Fibroblast of peridontal ligament (primary cell): ENCODE results near the gene TSPAN2.

Experiments used
- DNase-seq: peaks from one replicate; pipeline ENCODE4 v3.0.0-alpha.2; 2010; ENCODE audit errors: extremely low read depth

The TSPAN2 gene

DNA sequence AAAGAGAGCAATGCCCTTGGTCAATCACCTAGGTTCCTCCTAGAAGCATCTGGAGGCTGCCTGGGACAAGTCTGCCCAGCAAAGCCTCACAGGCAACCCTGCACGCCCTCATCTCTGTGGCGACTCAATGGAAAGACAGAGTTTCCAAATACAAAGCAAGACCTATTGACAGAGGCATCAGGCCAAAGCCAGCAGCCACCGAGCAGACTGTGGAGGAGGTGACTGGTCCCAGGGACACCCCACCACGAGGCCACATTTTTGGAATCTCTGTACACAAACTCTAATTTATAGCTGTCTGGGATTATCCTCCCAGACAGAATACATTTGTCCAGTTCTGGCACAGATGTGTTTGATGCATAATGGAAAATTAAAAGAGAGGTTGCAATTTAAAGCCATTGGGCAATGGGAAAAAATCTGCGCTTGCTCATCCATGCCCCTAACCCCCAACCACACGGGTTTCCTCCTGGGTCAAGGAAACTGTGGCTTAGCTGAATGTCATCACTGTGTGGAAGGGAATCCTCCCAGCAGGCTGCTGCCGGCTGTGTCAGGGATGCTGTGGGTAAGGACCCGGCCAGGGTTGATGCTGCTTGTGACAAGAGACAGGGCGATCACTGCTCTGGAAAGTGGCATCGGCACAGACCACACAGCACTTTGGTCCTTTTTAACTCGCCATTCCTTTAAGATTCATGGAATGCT is 14.3 kb downstream of the TSPAN2 start:
- no peak for DNase-seq

DNA sequence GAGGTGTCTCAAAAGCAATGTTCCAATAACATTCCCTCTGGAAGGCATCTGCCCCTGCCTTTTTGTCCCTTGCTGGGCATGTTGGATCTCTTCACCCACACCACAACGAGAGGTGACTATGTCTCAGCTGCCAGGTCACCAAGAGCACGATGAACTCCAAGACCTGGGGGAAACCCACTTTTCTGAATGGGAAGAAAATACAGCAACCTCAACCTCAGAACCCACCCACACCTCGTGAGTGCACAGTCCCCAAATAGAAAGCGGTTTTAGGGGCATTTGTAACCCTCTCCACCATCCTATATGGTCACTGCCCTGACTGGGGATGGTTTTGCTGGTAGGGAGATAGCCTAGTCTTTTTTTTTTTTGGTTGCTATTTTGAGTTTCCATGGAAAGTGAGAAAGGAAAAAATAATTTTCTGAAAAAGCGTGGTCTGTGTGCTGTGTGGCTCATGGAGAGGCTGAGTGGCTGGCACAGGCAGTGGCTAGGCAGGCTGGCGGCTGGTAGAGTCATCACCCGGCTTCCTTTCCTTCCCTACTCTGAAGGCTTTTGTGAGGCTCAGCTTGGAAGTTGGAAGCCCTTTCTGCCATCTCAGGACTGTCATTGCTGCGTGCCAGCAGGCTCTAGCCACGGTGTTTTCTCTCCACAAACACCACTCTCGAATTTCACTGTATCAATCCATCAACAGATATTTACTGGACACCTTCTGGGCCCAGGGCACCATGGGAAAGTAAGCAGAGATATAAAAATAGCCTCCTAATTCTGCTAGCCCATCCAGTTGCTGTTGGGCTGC is 15.8 kb downstream of the TSPAN2 start:
- no peak for DNase-seq

DNA sequence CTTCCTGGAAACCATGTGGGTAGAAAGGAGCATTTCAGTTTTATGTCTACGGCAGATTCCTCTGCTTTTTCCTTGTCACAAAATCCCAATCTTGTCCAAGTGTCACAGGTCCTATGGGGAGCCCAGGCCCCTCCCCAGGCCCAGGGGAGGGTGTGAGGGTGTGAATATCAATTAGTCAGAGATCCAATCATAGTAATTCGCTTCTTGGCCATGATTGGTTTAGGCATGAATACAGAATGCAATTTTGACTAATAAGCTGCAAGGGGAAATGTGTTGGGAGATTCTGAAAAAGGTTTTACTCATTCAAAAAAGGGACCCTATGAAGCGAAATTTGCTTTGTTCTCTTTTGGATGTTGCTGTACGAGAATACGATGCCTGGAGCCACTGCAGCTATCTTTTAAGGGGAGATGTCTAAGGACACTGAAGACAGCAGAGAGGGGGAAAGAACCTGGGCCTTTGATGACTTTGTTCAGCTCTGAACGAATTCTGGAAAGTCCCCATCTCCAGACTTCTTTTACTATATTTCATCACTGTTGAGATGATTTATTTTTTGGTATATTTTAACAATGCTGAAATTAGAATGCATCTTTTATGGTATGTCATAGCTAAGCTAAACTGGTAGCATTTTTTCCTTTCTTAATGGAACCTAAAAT is 18.2 kb downstream of the TSPAN2 start:
- DNase-seq = no peak

DNA sequence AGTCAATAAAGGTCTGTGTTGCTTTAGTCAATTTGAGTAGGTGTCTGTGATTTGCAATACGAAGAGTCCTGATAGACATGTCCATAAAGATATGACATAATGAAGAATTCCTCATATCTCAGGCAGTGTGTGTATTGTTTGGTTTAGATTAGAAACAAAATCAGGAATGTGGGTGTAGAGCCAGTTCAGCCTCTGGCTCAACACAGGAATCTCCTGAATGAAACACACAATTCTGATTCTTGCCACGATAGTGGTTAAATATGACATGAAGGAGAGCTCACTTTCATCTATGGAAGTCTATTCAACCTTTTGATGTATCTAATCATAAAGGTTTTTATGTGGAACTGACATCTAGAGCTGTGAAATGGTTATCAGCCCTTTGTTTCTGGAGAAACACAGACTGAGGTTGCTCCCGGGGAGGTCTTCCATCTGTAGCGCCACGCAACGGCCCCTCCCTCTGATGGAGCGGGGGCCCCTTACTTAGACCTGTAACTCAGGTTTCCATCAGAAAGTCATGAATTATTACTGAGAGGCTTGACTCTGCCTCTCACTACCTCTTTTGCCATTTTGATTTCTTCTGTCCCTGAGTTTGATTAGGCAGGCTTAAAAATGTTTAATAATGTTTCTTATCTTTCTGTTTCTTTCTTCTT is 19.5 kb downstream of the TSPAN2 start:
- peak; percentile 12 for DNase-seq

DNA sequence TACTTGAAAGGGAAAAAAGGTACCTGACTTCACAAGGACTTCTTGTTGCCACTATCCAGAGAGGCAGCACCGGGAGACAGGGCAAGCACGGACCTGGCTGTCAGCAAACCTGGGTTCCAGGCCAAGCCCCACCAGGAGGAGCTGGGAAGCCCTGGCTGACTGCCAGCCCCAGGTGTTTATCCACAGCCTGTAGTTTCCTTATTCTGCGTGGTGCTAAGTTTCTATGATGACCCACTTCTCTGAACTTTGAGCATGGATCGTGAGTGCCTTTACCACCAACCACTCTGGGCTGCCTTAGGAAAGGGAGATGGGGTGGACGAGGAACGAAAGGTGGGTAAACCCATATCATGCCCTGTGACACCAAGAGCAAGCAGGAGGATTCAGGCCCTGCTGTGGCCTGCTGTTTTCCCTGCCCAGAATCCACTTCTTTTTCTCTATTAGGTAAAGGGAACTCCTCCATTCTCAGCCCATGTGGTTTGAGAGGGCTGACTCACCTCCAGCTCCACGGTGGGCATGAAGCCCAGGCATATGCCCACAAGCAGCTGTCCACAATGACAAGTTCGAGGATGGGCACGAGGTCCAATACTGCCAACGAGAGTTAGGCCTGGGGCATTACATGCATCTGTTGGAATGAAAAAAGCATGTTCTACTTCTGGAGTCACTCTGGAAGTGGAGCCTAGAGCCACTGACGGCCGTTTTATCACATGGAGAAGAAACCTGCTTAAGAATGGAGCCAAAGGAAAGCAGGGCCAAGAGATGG is 20.3 kb downstream of the TSPAN2 start:
- DNase-seq = peak; percentile 21

DNA sequence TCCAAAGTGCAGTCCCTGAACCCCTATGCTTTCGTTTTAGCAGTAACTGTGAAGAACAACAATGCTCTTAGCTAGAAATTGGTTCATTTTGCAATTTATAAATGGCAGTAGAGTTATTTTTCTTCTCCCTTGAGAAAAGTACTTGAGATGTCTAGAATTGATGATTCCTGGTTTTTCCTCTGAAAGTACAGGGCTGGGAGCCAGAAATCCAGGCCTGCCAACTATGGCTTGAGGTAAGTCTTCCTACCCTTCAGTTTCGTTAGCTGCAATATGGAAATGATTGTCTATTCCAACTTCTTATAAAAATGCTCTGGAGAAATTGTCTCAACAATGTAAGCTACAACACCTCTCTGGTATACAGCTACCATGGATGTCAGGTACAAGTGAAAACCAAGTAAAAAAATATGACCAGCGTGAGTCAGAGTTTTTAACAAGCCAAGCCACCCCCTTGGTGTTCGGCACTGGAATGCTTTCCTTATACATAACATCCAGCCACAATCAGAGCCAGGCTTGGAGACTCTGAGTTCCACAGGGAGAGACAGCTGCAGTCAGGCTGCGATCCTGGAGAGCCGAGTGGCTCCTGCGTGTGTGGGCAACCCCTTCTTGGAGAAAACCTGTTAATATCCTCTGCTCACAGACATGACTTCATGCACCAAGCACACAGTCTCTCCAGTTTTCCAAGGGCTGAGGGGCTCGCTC is 22.0 kb downstream of the TSPAN2 start:
- peak; percentile 31 for DNase-seq

DNA sequence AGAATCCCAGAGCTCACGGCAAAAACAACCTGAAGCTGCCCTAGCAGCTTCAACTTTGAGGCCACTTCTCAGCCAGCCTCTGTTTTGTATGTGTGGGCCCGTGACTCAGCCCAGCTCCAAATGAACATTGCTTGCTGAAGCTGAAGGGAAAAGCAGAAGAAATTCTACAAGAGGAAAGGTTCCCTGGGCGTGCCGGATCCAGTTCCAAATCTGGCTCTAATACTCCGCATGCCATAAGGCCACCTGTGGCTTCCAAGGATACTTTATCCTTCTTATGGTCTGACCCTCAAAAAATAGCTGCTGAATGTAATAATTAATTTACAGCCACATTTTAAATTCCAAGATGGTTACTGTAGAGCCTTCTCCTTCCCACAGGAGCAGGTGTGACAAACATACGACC is 24.3 kb downstream of the TSPAN2 start:
- no peak for DNase-seq

DNA sequence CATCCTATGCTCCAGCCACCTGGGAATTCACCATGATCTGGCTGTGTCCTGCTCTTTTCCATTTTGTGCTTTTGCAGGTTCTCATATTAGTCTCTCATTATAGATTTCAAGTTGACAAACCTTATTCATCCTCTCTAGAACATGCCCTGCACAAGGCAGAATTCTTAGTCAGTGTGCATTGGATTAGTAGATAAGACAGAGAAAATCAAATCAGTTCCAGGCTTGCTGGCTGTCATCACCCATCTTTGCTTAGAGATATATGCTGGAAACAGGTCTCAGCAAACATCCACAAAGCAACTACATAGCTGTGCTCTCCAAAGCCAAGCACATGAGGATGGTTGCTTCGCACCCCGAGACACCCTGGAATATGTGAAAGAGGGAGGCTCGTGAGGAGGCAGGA is 24.8 kb downstream of the TSPAN2 start:
- no peak for DNase-seq

DNA sequence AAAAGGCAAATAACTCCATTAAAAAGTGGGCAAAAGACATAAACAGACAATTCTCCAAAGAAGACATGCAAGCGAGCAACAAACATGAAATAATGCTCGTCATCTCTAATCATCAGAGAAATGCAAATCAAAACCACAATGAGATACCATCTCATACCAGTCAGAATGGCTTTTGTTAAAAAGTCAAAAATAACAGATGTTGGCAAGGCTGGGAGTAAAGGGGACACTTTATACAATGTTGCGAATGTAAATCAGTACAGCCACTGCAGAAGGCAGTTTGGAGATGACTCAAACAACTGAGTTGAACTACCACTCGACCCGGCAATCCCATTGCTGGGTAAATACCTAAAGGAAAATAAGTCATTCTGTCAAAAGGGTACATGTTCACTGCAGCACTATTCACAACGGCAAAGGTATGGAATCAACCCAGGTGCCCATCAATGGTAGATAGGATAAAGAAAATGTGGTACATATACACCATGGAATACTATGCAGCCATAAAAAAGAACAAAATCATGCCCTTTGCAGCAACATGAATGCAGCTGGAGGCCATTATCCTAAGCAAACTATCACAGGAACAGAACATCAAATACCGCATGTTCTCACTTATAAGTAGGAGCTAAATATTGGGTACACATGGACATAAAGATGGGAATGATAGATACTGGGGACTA is 25.9 kb downstream of the TSPAN2 start:
- DNase-seq = no peak

DNA sequence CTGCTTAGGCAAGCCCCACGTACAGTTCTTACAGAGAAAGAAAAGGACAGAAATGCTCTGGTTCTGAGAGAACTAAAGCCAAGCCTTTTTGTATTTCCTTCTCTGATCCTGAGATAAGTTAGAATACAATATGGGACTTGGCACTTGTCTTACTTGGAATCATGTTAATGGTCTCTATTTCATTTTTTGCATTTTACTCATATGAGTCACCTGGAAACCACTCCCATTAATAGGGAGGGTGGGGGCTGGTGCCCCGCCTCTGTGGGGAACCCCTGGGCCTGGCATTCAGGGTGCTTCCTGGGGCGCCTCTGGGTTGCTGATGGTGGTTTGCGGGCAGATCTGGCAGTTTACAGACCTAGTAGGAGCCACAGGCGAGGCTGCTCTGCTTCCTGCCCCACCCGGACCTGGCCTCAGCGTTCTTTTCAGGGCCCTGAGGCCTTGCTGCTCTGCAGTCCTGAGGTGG is 26.7 kb downstream of the TSPAN2 start:
- no peak for DNase-seq

DNA sequence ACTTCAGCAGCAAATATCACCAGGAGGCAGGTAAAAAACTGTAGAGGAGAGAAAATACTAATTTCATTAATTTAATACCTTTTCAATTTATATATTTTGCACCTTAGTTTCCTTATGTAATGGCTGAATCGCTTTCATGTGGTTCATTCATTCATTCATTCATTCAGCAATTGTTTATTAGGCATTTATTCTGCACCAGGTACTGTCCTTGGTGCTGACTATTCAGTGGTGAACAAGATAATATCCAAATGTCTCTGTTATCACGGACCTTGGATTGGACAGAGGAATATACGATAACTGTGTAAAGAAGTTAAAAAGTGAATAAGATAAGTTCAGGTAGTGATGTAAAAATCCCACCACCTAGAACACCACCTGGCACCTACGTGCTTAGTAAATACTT is 28.8 kb downstream of the TSPAN2 start:
- DNase-seq = no peak

DNA sequence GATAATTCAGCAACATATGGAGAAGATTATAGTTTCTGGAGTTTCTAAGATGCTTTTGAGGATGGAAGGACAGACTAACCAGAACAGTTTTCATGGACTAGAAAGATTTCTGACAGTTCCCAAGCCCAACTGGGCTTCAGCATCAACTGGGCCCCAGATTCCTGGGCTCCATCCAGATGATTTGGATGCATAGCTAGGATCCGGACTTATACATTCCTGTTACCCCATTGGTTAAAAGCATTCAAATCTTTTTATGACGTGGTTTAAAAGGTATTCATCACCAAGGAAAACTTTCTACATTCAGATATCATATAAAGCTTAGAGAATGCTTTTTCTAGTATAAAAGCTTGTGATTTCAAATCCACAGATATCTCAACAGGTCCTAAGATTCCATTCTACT is 30.0 kb downstream of the TSPAN2 start:
- DNase-seq = no peak

DNA sequence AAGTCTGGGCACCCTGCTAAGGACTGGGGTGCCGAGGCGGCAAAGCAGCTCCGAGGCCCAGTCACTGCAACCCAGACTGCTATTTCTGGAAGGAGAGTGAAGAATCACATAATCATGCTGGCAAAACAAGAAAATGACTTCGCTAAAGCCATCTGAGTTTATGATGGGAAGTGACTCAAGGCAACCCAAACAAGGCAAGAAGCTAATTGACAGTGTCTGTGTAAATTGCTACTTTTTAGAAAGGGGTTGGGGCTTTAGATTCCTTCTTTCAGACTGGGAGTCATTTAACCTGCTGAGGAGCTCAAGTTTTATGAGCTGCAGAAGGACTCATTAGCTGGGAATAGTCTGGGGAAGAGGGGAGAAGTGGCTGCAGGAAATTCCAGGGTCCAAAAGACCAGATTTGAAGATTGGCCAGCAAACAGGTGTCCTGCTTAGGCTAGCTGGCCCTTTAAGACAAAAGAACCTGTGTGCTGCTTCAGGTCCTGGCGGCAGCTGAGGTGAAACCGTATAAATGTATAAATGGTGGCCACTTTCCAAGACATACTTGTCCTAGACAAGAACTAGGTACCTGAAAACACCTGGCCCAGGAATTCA is 31.5 kb downstream of the TSPAN2 start:
- no peak for DNase-seq

DNA sequence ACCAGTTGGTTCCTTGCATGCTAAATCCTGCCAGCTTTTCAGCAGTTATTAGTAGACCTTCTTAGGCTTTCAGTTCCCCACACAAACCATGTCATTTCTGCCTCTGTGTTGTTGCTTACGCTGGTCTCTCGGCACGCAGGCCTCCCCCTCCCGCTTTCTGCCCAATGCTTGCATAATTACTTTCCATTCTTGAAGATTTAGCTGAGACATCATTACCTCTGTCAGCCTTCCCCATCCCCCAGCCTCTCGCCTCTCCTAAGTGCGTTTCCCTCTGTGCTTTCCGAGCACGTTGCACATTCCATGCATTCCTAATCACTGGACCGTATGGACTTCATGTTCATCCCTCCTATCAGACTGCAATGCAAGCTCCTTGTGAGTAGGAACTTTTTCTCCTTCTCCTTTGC is 32.9 kb downstream of the TSPAN2 start:
- DNase-seq = peak; percentile 17

DNA sequence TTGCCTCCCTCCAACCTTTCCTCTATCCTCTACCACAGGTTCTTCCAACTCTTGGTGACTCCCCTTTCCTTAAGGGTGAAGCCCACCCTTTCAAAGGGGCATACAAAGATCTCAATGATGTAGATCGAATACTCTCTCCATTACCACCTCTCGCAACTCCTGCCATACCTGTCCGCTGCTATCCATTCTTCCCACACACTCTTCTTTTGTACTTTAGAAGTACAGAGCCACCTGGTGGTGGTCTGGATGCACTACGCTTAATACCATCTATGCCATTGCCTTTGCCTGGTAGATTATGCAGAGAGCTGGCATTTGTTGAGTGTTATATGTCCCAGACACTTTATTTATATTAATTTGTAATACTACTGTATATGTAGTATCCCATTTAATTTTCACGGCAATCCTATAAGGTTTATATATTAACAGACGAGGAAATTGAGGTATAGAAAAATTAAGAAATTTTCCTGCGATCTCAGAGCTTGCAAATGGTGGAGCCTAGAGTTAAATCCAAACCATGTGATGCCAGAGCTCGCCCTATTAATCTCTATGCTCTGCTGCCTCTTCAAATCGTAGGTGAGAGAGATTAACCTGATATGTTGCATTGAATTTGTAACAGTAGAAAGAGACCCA is 36.7 kb downstream of the TSPAN2 start:
- peak; percentile 40 for DNase-seq

DNA sequence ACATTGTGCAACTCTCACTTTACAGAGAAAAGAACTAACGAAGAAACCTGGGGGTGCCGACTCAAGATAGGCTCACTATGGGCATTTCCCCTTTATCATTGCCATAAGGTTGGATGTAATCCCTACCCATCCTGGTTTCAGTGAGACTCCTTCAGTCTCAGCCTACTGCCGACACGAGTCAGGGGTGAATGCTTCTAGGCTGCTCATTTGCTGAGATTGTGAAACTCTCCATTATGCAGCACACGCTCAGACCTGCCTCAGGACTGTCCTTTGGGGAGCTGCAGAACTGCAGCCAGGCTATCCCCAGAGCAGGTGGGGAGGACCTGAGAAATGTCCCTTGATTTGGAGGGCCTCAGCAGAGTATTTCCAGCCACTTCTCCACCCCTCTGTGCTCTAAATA is 37.5 kb downstream of the TSPAN2 start:
- no peak for DNase-seq

DNA sequence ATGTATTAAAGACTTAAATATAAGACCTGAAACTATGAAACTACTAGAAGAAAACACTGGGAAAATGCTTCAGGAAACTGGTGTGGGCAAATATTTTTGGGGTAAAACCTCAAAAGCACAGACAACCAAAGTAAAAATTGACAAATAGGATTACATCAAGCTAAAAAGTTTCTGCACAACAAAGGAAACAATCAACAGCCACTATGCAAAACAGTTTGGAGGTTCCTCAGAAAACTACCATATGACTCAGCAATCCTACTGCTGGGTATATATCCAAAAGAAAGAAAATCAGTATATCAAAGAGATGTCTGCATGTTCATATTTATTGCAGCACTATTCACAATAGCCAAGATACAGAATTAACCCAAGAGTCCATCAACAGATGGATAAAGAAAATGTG is 42.6 kb downstream of the TSPAN2 start:
- DNase-seq = no peak

DNA sequence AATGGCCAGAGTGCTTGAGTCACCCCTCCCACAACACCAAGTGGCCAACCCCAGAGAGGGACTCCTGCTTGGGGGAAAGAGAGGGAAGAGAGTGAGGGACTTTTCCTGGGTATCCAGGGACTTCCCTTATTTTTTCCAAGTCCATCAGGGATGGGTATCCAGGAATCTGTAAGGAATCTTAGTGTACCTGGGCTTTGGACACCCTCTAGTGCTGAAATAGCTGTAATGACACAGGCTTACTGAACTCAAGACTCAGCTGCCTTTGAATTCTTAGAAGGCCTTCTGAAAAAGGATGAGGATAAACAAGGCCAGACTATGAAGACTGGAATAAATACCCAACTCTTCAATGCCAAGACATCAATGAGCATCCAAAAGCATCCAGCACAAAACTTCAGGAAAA is 47.6 kb downstream of the TSPAN2 start:
- peak; percentile 8 for DNase-seq

DNA sequence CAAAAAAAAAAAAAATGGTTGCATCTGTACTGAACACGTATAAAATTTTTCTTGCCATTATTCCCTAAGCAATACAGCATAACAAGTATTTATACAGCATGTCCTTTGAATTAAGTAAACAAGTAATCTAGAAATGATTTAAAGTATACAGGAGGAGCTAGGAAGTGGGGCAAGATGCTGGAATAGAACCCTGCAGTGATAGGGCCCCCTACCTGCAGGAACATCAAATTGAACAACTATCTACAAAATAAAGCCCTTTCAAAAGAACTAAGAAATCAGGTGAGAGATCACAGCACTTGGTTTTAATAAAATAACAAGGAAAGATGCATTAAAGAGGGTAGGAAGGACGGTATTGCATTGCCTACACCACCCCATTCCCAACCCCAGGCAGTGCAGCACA is 48.8 kb downstream of the TSPAN2 start:
- no peak for DNase-seq
